CD4-positive, alpha-beta T cell (primary cell): Measurements from ENCODE around the gene ZNF91. TPM values are rescaled to one million over a fixed set of nuclear protein-coding genes. Genes with fewer than 3 reads are reported as not detected.

Experiments used
- ATAC-seq: fragments of 200-7000 bp; cut with Tn5 transposase; one replicate; pipeline ENCODE4 v1.10.0; 2022; ENCODE audit warnings: mild to moderate bottlenecking; ENCODE audit not compliant: poor library complexity
- CTCF ChIA-PET: fragments of 350-600 bp; sonication (Branson Sonifier 250); formaldehyde crosslinking; loops from one replicate; lab custom pipeline; 2021; ENCODE audit warnings: antibody characterized with exemption, inconsistent platforms; lab: Charles Lee
- POLR2A ChIA-PET: fragments of 350-600 bp; sonication (Branson Sonifier 250); formaldehyde crosslinking; loops from one replicate; lab custom pipeline; 2021; ENCODE audit warnings: antibody characterized with exemption, inconsistent platforms; lab: Charles Lee
- DNase-seq, 14 experiments: peaks; one replicate each; pipeline ENCODE4 v3.0.0-alpha.2; 2013 to 2020; ENCODE audit warnings: mixed read lengths in 2 of 14
- H3K27ac ChIP-seq, 2 donors: one replicate each; pipeline versions ENCODE4 v1.5.1 to v1.7.0; 2013; ENCODE audit warnings: low read length in 2 of 2, low read depth in 1 of 2, mild to moderate bottlenecking in 1 of 2
- H3K27me3 ChIP-seq, 2 experiments: 1 replicate in 1 of 2; 2 replicates in 1 of 2; pipeline versions ENCODE4 v1.6.1 to v1.7.0; 2013; ENCODE audit warnings: low read length in 2 of 2, control low read depth in 1 of 2, mild to moderate bottlenecking in 1 of 2, moderate library complexity in 1 of 2; ENCODE audit not compliant: insufficient read depth in 2 of 2, control insufficient read depth in 1 of 2
- H3K36me3 ChIP-seq: one replicate; pipeline ENCODE4 v1.6.1; 2013; ENCODE audit warnings: low read length, control low read depth; ENCODE audit not compliant: insufficient read depth
- H3K4me1 ChIP-seq: one replicate; pipeline ENCODE4 v1.6.1; 2013; ENCODE audit warnings: low read length, control low read depth; ENCODE audit not compliant: insufficient read depth
- H3K4me3 ChIP-seq: one replicate; pipeline ENCODE4 v1.5.1; 2013; ENCODE audit warnings: mild to moderate bottlenecking, low read length, moderate library complexity
- H3K9me3 ChIP-seq, 2 experiments: 1 replicate in 1 of 2; 2 replicates in 1 of 2; pipeline versions ENCODE4 v1.6.1 to v1.7.0; 2013; ENCODE audit warnings: low read length in 2 of 2, mild to moderate bottlenecking in 2 of 2, control low read depth in 1 of 2, moderate library complexity in 1 of 2; ENCODE audit not compliant: control insufficient read depth in 1 of 2, insufficient read depth in 1 of 2
- H3K27ac Mint-ChIP-seq: one replicate; pipeline ENCODE4 v1.8.0; 2020; ENCODE audit warnings: mixed read lengths
- H3K27me3 Mint-ChIP-seq: one replicate; pipeline ENCODE4 v1.8.0; 2021; ENCODE audit warnings: mixed read lengths
- H3K36me3 Mint-ChIP-seq: one replicate; pipeline ENCODE4 v1.8.0; 2021; ENCODE audit warnings: low read depth, mixed read lengths
- H3K4me1 Mint-ChIP-seq: one replicate; pipeline ENCODE4 v1.8.0; 2021; ENCODE audit warnings: low read depth, mixed read lengths
- H3K4me3 Mint-ChIP-seq: one replicate; pipeline ENCODE4 v1.8.0; 2020; ENCODE audit warnings: mild to moderate bottlenecking, mixed read lengths
- H3K9me3 Mint-ChIP-seq: one replicate; pipeline ENCODE4 v1.8.0; 2020; ENCODE audit warnings: mixed read lengths
- CTCF ChIP-seq: fragments of 200-600 bp; IDR thresholded peaks from one replicate; pipeline ENCODE4 v1.8.0; 2022; ENCODE audit warnings: antibody characterized with exemption, mild to moderate bottlenecking
- intact Hi-C, 2 experiments: fragments of 100-400 bp; cut with DNase I in 1 of 2; cut with micrococcal nuclease in 1 of 2; formaldehyde crosslinking; loops; one replicate each; pipeline versions ENCODE4 v1.15.1 to v1.9.0; 2023 to 2025; cut with DNase I, micrococcal nuclease
- total RNA-seq, 174 experiments: library from RNA in 2 of 174; stranded (reverse) in 2 of 174; gene quantifications; one replicate each; pipeline ENCODE4 v1.2.3 and lab custom pipeline; 2021 to 2026

Gene ZNF91
- total RNA-seq, 2 experiments from 2014 or later: 95.5 to 99.3 TPM

DNA sequence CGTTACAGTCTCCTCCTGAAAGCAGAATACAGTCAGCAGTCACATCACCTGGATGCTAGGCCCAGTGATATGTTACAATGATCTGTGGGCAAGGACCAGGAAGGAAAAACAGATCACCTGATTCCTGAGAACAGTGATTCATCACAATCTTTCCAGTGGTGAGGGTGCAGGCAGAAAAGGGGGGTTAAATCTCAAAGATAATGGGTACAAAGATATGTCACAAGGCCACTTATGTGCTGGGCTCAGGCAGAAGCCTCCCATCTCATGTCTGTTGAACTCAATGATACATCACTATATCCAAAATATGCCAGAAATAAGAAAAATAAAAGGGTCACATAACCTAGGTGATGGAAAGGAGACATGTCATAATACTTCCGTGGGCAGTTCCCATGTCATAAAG is 10.8 kb upstream of the ZNF91 start:
- CTCF ChIA-PET: no interaction called here
- TF ChIP-seq CTCF: no peak
- Mint-ChIP-seq H3K36me3 (no peaks in the 10 kb centered on the region), H3K4me3 (no peak overlapping the region), H3K4me1 (no peaks in the 10 kb centered on the region), H3K27me3 (no peaks in the 10 kb centered on the region), H3K27ac (no peak overlapping the region), H3K9me3 (peaks cover 2% of the 10 kb centered on the region)
- Histone ChIP-seq H3K27ac (no peak overlapping the region), H3K4me3 (no peak overlapping the region), H3K36me3 (no peaks in the 10 kb centered on the region), H3K4me1 (no peaks in the 10 kb centered on the region), H3K9me3 (peaks cover 0 to 5% of the 10 kb centered on the region in 2 experiments), H3K27me3 (peaks cover 0 to 2% of the 10 kb centered on the region in 2 experiments)
- ATAC-seq: no peak
- DNase-seq: no peak
- POLR2A ChIA-PET: no interaction called here
- intact Hi-C loops: loop anchor here in 1 of 2 experiments (5.0 kb wide), 1 partner anchor 406 kb away; no protein-coding TSS in a partner anchor

DNA sequence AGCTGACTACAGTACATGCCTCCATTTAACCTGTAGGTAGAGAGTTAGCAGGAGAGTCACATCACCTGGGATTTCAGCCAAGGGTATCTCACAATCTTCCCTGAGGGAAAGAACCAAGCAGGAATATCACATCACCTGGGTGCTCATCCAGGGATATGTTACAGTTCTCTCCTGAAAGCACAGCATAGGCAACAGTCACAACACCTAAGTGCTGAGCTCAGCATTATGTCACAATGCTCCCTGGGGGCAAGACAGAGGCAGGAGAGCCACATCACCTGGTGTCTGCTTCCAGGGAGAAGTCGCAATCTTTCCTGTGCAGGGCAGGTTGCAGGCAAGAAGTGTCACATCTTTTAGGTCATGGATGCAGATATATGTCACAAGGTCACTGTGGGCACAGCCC is 9.4 kb upstream of the ZNF91 start:
- H3K27me3 Mint-ChIP-seq: no peaks in the 10 kb centered on the region
- no peaks in the 10 kb centered on the region for H3K4me1 Mint-ChIP-seq
- H3K9me3 ChIP-seq: peaks cover 0 to 4% of the 10 kb centered on the region in 2 experiments
- ATAC-seq (no peak), DNase-seq (no peak)
- H3K27me3 ChIP-seq: peaks cover 0 to 2% of the 10 kb centered on the region in 2 experiments
- H3K36me3 Mint-ChIP-seq: no peaks in the 10 kb centered on the region
- TF ChIP-seq CTCF: no peak
- H3K4me3 ChIP-seq: no peak overlapping the region
- ChIA-PET POLR2A (no interaction called here), CTCF (no interaction called here)
- intact Hi-C loops: loop anchor here in 1 of 2 experiments (5.0 kb wide), 1 partner anchor 408 kb away; no protein-coding TSS in a partner anchor
- H3K9me3 Mint-ChIP-seq: peaks cover 2% of the 10 kb centered on the region
- H3K36me3 ChIP-seq: no peaks in the 10 kb centered on the region
- H3K4me3 Mint-ChIP-seq: no peak overlapping the region
- no peak overlapping the region for H3K27ac ChIP-seq
- no peaks in the 10 kb centered on the region for H3K4me1 ChIP-seq
- no peak overlapping the region for H3K27ac Mint-ChIP-seq

- Mint-ChIP-seq H3K9me3 (peaks cover 2% of the 10 kb centered on the region), H3K27ac (no peak overlapping the region), H3K4me3 (no peak overlapping the region), H3K27me3 (no peaks in the 10 kb centered on the region), H3K36me3 (no peaks in the 10 kb centered on the region), H3K4me1 (no peaks in the 10 kb centered on the region)
- H3K27me3 ChIP-seq: peaks cover 0 to 2% of the 10 kb centered on the region in 2 experiments
- ATAC-seq (no peak), DNase-seq (no peak)
- intact Hi-C loops: no loop called here
- H3K27ac ChIP-seq: no peak overlapping the region
- POLR2A ChIA-PET: no interaction called here
- H3K9me3 ChIP-seq: no peaks in the 10 kb centered on the region
- H3K36me3 ChIP-seq: no peaks in the 10 kb centered on the region
- H3K4me3 ChIP-seq: no peak overlapping the region
- CTCF ChIA-PET: no interaction called here
- no peak for TF ChIP-seq CTCF
- H3K4me1 ChIP-seq: no peaks in the 10 kb centered on the region
Observed at GRCh38 chr19:23403581-23404324, 8.5 kb upstream of the ZNF91 start.
